EH (cell line): Measurements from ENCODE around the gene C2orf92.
A peak's percentile ranks its signal among the peaks of the same experiment; 100 is the strongest.
"Not testable (repeated sequence)": the region's sequence is repeated elsewhere in the genome, so short reads cannot be mapped to it uniquely, and the experiment has no call there.

Experiments
- DNase-seq: peaks from one replicate; pipeline ENCODE4 v3.0.0-alpha.2; 2015; ENCODE audit warnings: low read depth

C2orf92 gene

DNA sequence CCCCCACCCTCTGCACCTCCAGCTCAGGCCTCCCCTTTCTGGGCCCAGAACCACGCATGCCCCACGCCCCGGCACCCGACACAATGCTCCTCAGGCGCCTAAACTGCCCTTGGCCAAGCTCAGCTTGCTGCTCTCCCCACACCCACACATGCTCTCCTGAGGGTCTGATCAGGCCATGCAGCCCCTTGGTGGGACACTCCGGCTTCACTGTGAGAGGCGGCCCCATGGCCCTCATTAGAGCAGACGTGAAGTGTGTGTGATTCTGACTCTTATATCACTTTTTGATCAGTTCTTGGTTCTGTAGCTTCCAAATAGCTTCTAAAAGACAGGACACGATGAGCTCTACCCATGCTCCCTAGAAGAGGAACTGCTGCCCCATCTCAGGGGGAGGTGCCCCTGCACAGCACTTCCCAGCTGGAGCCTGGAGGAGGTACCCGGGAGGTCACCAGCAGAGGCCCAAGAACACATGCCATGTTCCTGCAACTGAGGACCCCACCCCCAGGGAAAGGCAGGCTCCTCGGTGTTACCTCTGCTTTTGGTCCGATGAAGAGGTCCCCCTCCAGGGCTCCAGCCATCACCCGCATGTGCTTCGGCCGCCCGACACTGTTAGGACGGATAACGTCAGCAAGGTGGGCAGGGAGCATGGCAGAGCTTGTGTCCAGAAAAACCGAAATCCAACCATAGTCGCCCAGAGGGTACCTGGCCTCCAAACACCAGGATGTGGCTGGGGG is 9.3 kb upstream of the C2orf92 start:
- no peak for DNase-seq

DNA sequence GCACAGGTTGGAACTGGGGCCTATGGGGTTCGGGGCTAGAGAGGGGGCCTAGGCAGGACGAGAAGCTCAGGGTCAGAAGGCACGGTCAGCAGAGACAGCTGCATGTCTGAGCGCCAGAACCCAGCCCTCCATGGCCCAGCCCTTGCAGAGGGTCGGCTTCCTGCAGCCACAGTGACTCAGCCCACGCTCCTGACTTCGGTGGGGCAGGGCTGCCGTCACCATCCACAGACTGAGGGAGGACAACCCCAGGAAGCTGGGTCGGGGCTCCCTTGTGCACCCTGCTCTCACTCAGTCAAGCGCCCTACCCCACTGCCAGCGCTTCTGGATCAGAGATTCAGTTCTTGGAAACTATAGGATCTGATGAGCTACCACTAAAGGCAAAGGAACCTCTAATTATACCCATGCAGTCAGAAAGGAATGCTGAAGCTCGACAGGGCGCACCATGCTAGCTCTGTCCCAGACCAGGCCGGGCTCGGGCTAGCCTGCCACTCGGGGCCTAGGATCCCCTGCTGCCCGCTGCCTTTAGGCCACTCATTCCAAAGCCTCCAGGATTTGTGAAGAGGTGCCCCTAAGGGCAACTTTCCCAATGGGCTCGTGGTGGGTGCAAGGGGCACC is 8.6 kb upstream of the C2orf92 start:
- peak; percentile 16 for DNase-seq

DNA sequence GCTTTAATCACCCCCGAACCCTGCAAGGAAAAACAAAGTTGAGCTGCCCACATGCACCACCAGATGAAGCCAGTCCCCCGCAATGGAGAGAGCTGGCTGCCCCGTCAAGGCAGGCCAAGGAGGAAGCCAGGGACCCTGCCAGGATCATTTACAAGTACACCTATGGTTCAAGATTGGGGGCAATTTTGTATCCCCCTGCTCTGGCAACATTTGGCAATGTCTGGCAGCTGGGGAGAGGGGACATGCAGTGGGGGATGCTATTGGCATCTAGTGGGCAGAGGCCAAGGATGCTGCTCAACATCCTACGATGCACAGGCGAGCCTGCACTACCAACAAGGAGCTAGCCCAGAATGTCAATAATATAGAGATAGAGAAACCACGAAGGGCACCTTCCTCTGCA is 7.6 kb upstream of the C2orf92 start:
- DNase-seq, result no peak

DNA sequence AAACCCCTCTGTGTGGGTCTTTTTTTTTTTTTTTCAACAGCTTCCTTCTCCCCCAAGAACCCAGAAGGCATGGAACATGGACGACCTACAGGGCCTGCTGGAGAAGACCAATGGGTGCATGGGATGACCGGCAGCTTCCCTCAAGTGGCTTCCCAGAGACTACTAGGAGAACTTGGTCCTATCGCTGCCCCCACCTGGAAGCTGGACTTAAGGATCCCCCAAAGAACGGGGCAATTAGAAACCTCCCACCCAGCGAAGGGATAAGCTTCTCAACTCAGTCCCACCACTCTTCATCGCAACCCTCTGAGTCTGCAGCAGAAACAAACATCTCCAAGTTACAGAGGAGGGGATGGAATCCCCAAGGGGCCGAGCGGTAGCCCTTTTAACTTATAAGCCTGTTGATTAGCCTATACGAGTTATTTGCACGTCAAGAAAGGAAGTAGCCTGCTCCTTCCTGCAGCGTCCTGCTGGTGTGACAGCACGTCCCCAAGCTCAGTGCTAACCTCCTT is 7.1 kb upstream of the C2orf92 start:
- DNase-seq, result no peak

DNA sequence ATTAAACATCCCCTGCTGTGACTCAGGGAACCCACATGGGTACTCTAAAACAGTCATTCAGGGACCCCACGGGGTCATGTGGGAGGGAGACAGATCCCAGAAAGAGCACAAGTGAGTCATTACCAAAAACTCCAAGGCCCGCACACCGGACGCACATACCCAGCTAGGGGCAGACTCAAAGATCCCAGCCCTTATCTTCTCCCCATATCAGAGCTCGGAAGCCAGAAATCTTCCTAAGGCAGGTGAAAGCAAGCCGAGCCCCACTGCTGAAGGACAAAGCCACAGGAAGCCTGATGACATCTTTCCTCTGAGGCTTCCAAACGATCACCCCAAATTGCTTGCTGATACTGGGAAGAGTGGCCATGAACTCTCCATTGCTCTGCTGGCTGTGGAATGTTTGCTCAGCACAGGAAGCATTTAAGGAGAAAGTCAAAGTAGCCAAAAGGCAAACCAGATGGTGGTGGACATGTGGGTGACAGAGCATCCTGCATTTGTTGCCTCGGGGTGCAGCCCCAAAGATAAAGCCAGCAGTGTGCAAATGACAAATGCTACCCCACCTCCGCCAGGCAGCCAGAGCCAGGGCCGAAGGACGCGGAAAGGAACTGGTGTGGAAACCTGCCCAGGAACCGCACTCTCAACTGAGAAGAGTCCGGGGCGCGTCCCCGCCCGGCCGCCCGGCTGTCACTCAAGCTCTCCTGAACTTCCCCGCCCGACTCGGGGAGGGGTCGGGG is 6.5 kb upstream of the C2orf92 start:
- peak; percentile 97 for DNase-seq

DNA sequence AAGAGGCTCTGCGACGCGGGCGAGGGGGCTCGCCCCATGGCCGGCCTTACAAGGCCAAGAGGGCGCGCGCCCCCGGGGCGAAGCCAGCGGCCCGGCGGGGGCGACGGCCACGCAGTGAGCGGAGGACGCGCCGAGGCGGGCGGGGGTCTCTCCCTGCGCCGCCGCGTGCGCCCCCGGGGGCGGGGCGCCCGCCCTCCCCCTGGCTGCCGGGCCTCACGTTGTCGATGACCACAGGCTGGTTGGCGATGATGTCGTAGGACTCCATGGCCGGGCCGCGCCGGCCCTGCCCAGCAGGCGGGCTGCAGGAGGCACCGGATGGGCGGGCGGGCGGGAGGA is 5.9 kb upstream of the C2orf92 start:
- DNase-seq, result no peak

DNA sequence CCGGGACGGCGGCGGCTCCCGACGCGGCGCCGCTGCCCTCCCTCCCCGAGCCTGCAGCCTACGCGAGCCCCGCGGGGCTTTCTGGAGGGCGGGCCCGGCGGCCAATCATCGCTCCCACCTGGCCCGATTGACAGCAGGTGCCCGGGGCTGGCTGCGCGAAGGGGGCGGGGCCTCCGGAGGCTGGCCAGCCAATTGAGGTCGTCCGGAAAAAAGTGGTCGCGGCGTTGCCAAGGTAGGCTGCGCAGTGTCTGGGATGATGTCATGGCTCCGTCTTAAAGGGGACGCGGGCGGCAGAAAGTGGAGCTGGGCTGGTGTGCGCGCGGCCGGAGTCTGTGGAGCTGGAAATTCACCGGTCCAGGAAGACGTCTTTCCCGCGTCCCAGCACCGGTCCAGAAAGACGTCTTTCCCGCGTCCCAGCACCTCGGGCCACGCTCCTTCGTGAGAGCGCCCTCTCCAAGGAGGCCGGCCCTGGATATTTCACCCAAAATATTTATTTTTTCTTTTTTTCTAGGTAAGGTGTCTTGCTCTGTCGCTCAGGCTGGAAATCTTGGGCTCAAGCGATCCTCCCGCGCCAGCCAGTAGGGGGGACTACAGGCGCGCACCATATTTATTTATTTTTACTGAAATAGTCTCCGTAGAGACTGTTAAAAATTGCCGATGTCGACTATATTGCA is 5.4 kb upstream of the C2orf92 start, which contains the start of gene ACTR1B:
Gene ACTR1B, minus strand, starts transcription at position 83 of the 674 bp plus-strand sequence. CDS start 154 bp downstream, outside the sequence.
- DNase-seq, result peak; percentile 98

DNA sequence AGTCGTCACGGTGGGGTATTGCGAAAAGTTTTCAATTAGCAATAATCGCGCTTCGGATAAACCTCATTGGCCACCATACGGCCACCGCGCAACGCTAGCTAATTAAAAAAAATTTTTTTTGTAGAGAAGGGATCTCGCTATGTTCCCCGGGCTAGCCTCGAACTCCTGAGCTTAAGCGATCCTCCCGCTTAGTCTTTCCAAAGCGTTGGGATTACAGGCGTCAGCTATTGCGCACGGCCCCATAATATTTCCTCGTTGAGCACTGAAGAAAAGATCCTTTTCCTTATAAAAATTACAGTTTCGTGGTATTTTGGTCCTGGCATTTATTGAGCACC is 4.9 kb upstream of the C2orf92 start:
- DNase-seq, result no peak

DNA sequence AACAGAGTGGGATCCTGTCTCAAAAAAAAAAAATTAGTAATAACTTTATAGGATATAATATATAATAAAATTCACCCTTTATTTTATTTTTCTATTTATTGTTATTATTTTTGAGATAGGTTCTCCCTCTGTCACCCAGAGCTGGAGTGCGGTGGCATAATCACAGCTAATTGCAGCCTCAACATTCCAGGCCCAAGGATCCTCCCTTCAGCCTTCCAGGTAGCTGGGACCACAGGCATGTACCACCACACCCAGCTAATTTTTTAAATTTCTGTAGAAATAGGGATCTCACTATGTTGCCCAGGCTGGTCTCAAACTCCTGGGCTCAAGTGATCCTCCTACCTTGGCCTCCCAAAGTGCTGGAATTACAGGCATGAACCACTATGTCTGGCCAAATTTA is 958 bp downstream of the C2orf92 start:
- no peak for DNase-seq

DNA sequence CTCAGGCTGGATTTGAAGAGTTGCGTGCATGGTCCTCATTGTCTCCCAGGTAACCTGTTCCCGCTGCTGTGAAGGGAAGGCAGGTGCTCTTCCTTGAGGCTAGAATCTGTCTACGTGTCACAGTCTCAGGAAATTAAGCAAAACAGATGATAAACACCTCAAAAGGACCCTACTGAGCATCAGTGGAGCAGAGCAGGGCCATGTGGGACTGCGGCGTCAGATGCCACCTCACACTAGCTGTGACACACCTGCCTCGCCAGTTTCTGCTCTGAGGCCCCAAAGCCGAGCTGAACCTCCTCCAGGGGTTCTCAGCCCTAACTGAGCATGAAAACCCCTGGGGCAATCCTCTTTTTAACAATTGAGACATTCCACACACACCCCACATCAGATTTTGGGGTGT is 2.0 kb downstream of the C2orf92 start:
- DNase-seq, result no peak

DNA sequence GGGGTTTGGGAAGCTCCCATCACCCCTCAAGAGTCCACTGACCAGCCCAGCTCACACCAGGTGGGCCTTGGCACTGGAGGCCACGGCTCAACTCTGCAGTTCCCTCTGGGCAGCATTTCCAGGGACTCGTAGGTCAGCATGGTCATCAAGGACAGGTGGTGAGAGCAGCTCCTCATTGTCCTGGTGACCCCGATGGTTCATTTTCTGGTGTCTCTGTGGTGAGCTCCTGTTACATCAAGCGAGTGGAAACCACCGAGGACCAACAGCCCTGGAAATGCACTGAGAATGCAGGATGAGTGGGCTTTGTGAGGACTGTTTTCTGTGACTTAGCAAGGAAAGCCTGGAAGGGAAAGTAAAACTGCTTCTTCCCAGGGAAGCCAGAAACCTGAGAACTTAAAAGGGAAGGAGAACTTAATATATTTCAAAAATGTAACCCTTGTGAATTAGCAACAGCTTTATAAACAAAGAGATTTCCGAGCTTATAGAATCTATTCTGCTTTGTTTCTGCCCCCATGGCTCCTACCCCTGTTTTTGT is 3.2 kb downstream of the C2orf92 start:
- DNase-seq, result not testable (repeated sequence)

DNA sequence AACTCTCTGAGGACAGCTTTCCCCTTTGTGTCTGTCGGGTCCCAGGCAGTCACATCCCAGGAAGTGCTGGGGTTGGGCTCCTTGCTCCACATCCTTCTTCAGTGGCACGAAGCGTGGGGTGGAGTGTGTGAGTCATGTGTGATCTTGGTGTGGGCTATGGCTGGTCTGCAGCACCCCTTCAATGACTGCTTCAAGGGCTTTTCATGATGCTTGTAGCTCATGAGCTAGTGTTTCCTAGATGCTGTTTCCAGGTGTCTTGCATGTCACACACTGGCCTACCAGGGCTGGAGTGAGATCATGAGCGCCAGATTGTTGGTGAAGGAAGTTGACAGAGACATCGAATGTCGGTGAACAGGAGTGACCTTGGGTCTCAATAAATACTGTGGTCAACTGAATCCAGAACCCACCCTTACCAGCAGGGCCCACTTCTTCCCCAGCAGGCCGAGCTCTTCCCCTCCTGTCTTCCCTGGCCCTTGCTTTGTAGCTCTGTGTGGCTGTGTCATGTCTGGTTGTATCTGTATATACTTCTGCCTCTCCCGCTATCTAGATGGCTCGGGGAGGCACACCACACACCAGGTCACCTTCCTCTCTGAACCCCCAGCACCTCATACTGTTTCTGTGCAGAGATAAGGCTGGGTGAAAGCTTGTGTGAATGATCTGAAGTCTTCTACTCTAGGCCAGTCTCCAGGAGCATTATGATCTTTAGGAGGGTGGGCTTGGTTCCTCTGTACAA is 3.8 kb downstream of the C2orf92 start:
- peak; percentile 37 for DNase-seq

DNA sequence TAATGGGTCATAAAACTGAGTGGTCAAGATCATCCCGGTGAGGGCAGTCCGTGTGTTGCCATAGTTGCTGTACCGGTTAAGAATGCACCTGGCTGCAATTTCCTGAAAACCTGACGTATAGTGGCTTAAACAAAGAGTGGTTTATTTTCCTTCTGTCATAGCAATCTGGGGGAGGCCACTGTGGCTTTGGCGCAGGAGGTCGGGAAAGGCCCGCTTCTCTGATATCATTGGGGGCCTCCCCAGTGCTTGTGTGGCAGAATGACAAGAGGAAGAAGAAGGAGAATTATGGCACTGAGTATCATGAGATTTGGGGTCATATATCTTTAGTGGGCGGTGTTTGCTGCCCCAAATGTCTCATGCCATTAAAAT is 4.4 kb downstream of the C2orf92 start:
- DNase-seq, result no peak

DNA sequence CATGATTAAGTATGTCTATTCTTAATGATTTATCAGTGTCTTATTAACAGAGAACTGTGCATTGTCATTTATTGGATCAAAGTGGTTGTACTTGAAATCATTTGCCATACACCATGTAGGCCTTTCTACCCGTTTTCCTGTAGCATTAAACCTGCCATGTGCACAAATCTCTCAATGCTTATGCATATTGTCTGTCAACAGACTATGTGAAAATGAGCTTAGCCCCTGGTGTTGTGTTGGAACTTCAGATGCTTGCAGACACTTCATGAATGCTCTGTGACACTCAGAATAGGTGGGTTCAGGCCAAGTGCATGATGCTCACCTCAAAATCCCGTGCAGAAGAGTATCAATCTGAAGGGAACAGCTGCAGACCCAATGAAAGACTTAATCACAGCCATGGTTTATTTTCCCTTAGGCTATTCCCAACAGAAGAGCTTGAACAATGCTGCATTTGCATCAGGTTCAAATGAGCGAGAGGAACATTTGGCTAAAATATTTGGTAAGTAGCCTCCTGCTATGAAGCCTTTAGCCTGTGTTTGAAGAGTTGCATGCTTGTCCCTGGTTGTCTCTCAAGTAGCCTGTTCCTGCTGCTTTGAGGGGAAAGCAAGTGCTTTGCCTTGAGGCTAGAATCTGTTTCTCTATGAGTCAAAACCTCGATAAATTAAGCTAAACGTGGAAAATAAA is 6.1 kb downstream of the C2orf92 start:
- no peak for DNase-seq

DNA sequence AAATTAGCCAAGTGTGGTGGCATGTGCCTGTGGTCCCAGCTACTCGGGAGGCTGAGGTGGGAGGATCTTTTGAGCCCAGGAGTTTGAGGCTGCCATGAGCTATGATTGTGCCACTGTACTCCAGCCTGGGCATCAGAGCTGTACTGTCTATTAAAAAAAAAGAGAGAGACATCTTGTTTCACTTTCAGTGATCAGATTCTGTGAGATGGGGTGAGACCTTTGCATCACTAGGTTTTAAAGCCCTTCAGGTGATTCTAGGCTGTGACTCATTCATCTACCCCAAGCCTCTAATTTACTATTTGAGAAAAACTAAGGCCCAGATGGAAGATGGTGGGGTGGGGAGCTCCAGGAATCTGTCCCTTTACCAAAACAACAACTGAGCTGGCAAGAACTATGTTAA is 7.1 kb downstream of the C2orf92 start:
- DNase-seq, result no peak

DNA sequence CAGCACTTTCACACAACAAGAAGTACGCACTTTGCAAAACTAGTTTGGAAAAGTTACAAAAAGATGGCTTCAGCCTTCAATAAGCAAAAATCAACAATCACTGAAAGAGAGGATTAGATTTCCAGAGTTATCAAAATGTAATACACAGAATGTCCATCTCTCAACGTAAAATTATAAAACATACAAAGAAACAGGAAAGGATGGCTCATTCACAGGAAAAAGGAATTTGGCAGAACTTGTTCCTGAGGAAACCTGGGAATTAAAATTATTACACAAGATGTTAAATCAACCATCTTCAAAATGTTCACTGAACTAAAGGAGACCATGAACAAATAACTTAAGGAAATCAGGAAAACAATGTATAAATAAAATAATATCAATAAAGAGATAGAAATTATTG is 8.0 kb downstream of the C2orf92 start:
- no peak for DNase-seq

DNA sequence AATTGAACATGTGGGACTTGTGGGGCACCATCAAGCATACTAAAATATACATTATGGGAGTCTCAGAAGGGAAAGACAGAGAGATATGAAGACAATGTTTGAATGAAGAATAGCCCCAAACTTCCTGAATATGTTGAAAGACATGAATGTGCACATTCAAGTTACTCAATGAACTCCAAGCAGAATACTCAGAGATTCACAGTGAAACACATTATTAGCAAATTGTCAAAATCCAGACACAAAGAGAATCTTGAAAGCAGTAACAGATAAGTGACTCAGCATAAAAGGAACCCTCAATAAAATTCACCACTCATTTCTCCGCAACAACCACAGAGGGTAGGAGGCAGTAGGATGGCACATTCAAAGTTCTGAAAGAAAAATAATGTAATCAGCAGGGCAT is 8.8 kb downstream of the C2orf92 start:
- DNase-seq, result no peak

DNA sequence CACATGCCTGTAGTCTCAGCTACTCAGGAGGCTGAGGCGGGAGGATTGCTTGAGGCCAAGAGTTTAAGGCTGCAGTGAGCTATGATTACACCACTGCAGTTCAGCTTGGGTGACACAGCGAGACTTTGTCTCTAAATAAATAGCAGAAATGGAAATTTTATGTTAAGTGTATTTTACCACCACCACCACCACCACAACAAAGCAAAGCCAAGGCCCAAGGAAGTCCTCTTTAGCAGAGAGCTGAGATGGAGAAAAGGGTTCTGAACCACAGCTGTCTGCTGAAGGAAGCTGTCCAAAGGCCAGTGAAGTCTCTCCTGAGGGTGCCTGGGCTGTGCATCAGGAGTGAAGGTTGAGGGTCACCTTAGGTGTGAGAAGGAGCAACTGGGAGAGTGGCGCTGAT is 17.7 kb downstream of the C2orf92 start:
- DNase-seq, result not testable (repeated sequence)

DNA sequence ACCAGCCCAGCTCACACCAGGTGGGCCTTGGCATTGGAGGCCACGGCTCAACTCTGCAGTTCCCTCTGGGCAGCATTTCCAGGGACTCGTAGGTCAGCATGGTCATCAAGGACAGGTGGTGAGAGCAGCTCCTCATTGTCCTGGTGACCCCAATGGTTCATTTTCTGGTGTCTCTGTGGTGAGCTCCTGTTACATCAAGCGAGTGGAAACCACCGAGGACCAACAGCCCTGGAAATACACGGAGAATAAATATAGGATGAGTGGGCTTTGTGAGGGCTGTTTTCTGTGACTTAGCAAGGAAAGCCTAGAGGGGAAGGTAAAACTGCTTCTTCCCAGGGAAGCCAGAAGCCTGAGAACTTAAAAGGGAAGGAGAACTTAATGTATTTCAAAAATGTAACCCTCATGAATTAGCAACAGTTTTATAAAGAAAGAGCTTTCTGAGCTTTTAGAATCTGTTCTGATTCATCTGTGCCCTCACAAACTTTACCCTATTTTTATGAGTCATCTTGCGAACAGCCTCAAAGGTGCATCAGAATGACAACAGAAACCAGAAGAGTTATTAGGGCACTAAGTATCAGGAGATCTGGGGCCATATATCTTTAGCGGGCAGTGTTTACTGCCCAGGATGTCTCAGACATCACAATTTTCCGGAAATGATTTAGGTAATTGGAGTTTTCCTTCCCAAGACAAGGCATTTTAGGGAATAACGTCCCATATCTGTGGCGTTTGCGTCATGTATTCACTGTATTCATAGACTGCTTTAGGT is 18.7 kb downstream of the C2orf92 start:
- DNase-seq, result no peak

DNA sequence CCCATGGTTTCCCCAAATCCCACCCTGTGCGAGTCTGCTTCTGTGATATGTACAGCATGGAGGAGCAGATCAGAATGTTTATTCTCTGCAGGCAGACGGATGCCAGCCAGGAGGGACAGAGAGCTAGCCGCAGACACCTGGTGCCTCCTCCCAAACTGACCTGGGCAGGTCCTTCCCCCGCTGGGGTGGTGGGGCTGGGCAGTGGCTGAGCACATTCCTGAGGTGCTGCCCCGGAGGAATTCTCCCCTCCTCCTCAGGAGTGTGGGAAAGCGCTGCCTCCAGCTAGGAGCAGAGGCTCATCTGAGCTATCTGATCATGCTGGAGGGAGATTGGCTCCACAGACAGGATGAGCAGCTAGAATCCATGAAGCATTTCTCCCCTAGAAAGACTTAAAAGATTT is 21.7 kb downstream of the C2orf92 start:
- no peak for DNase-seq
